ENCODE results near the gene VMP1.

GRCh38 chr17:59752922-59753321, 45.5 kb downstream of the VMP1 start:
- no peak for TF ChIP-seq CTCF (IDR thresholded peaks at IDR 0.05)
- no peak for TF ChIP-seq POLR2A (IDR thresholded peaks at IDR 0.05)
